HG03039 (cell line): ENCODE results near the gene ANGPTL2.
"Not testable (repeated sequence)": the region's sequence is repeated elsewhere in the genome, so short reads cannot be mapped to it uniquely, and the experiment has no call there.

Experiments used
- ATAC-seq: cut with Tn5 transposase; IDR thresholded peaks from one replicate; pipeline ENCODE4 v1.9.1; 2021; ENCODE audit warnings: mild to moderate bottlenecking, moderate library complexity; ENCODE audit not compliant: unreplicated experiment

The ANGPTL2 gene, protein sequence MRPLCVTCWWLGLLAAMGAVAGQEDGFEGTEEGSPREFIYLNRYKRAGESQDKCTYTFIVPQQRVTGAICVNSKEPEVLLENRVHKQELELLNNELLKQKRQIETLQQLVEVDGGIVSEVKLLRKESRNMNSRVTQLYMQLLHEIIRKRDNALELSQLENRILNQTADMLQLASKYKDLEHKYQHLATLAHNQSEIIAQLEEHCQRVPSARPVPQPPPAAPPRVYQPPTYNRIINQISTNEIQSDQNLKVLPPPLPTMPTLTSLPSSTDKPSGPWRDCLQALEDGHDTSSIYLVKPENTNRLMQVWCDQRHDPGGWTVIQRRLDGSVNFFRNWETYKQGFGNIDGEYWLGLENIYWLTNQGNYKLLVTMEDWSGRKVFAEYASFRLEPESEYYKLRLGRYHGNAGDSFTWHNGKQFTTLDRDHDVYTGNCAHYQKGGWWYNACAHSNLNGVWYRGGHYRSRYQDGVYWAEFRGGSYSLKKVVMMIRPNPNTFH

DNA sequence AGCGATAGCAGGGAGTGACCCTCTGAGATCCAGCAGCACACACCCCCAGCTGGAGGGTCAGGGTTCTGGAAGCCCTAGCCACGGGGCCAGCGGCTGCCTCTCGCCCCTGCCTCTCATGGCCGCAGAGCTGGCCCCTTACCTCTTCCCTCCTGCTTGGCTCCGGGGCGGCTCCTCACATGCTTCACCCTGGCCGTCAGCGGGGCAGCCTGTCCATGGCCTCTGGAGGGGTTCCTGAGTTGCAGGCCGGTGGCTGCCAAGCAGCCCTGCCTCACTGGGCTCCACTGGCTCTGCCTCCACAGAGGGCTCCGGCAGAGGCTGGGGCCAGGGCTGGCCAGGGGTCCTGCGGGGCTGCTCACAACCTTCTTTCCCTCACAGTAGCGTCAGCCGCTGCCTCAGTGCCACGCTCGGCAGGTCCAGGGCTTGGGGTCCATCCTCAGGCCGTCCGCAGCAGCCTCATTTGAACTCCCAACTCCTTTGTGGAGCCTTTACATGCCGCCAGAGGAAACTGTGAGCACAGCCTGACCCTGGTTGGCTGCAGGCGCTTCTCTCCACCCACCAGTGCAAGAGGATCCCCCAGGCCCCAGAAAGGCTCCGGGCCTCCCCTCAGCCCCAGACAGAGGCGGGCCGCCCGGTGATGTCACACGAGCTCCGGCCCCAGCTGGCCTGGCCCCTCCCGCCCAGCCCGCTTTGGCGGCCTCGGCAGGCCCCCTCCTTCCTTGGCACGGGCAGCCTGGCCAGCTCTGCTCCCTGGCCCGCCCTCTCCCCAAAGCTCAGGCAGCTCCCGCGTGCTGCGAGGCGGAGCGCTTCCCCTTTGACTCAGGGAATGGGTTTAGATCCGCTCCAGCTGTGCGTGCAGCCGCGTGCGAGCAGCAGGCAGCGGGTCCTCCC lies at the start of gene ANGPTL2:
ANGPTL2 (minus strand) TSS at position 460 of the 888 bp plus-strand sequence. CDS start 13,904 bp downstream, outside the sequence.
- ATAC-seq: no peak

GRCh38 chr9:127171348-127171747 lies 48.9 kb upstream of the ANGPTL2 start:
- ATAC-seq: not testable (repeated sequence)

GRCh38 chr9:127170652-127171051 lies 48.2 kb upstream of the ANGPTL2 start:
- no peak for ATAC-seq

DNA sequence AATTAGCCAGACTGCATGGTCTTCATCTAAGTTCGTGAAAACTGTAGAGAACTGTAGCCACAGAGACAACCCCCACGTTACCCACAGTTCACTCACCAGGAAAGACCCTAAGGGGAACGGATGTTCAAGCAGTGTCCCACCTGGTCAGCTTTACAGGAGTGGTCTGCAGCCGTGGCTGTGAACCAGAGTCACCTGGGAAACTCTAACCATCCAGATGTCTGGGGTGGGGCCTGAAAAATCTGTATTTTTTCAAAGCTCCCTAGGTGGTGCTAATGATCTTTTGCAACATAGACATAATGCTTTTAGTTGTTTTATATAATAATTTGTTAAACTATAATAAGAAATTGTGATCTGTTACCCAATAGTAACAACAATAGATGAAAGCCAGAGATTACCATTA lies 47.7 kb upstream of the ANGPTL2 start:
- ATAC-seq: no peak

- ATAC-seq: no peak
Observed at GRCh38 chr9:127169575-127169883, 47.1 kb upstream of the ANGPTL2 start.

DNA sequence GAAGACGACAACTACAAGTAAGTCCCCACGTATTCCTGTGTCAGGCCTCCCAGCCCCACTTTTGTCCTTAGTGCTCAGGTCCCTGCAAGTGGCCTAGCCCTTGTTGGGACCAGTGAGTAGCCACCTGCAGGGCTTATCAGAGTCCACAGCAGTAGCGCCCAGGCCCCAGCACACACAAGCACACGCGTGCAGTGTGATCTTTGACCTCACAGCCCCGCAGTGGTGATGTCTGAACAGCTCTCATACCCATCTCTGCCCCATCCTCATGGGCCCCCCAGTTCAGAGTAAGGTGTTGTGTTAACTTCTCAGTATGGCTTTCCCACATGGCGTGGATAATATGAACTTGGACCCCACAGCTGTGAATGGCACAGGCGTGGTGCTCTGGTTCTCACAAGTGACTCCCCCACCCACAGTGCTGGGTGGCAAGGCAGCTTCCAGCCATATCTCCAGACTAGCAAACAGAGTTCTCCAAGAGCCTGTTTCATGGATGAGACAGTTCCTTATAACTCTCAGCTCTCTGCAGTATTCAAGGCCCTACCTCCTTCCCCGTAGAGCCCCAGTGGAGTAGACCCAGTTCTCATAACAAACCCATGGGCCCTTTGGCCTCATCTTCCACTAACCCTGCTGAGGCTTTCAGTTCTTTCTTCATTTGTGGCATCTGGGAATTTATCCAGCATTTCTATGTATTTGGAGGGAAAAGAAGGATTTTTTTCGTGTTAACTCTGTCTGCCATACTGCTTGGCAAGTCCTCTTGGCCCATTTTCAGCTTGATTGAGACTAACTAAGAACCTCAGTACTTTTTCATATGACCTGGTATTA lies 46.5 kb upstream of the ANGPTL2 start:
- ATAC-seq: no peak

- no peak for ATAC-seq
Observed at GRCh38 chr9:127167560-127168326, 45.3 kb upstream of the ANGPTL2 start.

DNA sequence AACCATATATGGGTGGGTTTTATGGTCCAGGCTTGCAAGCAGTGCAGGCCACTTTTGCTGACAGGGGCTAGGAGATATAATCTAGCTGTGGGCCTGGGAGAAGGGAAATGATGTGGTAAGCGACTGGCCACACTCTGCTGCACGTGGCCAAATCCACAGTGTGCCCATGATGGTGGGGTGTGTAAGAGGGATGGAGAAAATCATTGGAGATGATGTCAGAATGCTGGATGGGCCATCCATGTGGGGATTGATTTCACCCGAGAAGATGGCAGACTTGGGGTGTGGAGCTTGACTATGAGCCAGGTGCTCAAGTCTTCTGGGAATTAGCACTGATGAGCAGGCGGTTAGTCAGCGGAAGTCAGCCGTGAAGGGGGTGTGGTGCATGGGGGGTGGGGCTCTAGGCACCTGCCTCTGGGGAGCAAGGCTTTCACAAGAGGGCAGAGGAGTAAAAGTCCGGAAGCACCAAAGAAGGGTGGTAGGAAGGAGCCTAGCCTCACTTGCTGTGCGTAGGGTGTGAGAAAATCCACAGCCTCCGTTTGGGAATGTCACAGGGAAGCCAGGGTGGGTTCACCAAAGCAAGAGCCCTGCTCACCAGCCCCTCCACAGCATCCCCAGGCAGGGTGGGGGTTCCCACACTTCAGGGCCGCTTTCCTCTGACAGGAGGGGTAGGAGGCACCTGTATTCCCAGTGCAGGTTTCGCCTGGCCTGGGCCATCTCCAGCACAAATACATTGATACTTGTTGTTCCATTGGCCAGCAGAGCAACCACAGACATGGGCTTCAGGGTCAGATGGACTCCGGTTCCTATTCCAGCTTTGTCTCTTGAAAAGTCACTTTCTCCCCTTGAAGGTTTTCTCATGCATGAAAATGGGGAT lies 44.5 kb upstream of the ANGPTL2 start:
- ATAC-seq: peak; percentile 60

- no peak for ATAC-seq
Observed at GRCh38 chr9:127166111-127166510, 43.7 kb upstream of the ANGPTL2 start.

- no peak for ATAC-seq
Observed at GRCh38 chr9:127165116-127165515, 42.7 kb upstream of the ANGPTL2 start.

- ATAC-seq: no peak
Observed at GRCh38 chr9:127163409-127163808, 41.0 kb upstream of the ANGPTL2 start.

DNA sequence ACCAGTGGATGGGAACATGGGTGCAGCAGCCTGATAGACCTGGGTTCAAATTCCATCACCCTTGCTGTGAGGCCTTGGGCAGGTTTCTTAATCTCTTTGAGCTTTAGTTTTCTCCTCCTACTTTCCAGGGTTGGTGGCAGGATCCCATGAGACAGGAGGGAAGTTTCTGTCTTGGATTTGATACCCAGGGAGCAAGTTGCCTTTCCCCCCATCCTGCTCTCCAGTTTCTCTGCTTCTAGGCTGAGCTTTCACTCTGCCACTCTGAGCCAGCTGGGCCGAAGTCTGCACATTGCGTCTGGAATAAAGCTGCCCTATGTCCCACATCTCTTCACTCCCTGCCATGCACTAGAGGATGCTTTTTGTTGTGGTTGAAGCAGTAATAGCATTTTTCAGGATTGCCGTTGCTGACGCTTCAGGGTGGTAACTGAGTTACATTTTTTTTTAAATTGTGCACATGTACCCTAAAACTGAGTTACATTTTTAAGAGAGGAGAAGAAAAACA lies 40.5 kb upstream of the ANGPTL2 start:
- ATAC-seq: no peak

GRCh38 chr9:127162046-127162863 lies 39.8 kb upstream of the ANGPTL2 start:
- no peak for ATAC-seq

DNA sequence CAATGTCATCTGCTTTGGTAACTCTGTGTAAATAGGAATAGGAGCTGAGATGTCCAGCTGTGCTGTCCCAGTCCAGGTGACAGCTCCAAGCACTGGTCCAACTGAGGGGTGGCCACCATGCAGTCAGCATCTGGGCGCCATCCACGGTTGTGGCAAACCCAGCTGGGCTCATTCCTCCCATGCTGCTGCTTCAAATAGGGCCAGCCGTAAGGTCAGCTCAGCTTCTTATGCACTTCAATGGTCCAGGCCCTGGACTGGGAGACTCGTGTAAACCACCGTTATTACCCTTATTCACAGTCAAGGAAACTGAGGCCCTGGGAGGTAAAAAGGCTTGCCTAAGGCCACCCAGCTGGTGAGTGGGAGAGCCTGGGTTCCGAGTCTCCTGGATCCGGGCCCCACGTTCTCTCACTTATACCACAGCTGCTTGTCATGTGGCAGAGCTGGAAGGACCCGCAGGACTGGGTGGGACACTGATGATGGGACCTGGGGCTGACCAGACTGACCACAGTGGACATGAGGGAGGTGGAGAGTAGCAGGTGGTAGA lies 38.7 kb upstream of the ANGPTL2 start:
- no peak for ATAC-seq

DNA sequence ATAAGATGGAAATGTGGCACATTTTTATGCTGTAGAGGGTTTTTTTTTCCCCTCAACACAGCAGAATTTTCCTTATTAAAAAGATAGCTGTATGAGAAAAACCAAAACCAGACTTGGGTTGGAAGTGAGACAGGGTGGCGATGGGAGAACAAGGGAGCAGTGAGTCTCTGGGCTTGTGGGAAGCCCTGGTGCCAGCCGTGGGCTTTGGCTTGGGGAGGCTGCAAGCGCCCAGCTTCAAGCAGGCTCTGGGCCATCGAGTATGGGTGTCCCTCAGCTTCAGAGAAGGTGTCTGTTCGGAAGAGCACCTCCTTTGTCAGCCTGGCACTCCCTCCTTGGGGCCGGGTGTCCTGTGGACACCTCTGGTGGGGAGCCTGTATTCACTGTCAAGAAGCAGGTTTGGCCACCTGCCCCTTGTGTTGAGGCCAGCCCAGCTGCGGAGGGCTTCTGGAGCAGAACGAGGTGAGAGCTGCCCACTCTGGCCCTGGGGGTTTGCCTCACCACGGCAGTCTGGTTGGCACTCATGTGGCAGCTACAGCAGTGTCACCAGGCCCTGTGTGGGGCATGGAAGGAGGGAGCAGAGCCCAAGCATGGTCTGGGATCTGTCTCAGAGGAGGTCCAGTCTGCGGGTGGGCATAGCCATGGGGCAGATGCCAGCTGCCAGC lies 37.6 kb upstream of the ANGPTL2 start:
- no peak for ATAC-seq

GRCh38 chr9:127159325-127159801 lies 36.9 kb upstream of the ANGPTL2 start:
- no peak for ATAC-seq

DNA sequence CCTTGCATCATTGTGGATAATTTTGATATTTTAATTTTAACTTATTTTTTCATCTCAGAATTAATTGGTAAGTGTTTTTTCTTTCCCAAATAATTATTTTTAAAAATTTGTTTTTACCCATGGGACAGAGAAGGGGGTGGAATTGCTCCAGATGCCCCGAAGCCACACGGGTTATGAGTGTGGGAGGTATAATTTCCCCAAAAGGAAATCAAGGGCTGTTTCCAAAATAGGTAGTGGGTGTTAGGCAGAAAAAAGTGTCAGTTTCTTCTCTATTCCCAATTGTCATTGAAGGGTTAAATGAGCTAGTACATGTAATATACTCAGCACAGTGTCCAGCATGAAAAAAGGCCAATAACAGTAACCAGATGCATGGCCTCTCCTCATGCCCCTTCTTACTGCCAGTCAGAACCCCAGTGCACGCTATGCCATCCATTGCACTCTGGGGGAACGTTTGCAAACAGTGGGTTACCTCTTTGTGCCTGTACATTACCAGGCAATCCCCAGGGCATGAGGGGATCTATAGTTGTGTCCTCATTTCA lies 36.4 kb upstream of the ANGPTL2 start:
- ATAC-seq: no peak
